Activated T-cell treated with anti-CD3 and anti-CD28 coated beads for 1 hour (primary cell): ENCODE data around the gene LRRC41.
"Not testable (repeated sequence)": the region's sequence is repeated elsewhere in the genome, so short reads cannot be mapped to it uniquely, and the experiment has no call there.

ENCODE experiments used
- DNase-seq: peaks from one replicate; pipeline ENCODE4 v3.0.0-alpha.2; 2020; ENCODE audit warnings: low read depth

LRRC41 gene

GRCh38 chr1:46243831-46244230 lies 59.6 kb downstream of the LRRC41 start:
- DNase-seq: not testable (repeated sequence)

- DNase-seq: no peak
These were observed 60.5 kb downstream of the LRRC41 start for GRCh38 chr1:46242918-46243317.

- not testable (repeated sequence) for DNase-seq
These were observed 61.7 kb downstream of the LRRC41 start for GRCh38 chr1:46241733-46242132.

GRCh38 chr1:46238865-46239264 lies 64.6 kb downstream of the LRRC41 start:
- not testable (repeated sequence) for DNase-seq

- DNase-seq: no peak
These were observed 66.5 kb downstream of the LRRC41 start for GRCh38 chr1:46236882-46237281.

GRCh38 chr1:46231231-46231630 lies 72.2 kb downstream of the LRRC41 start:
- not testable (repeated sequence) for DNase-seq
